T-helper 9 cell (primary cell): ENCODE results near the gene TMEM117.
"Not testable (repeated sequence)": the region's sequence is repeated elsewhere in the genome, so short reads cannot be mapped to it uniquely, and the experiment has no call there.

Experiments
- DNase-seq: peaks from one replicate; pipeline ENCODE4 v3.0.0-alpha.2; 2020

TMEM117 gene

GRCh38 chr12:44331269-44331668 lies 495.4 kb downstream of the TMEM117 start:
- DNase-seq: no peak

- no peak for DNase-seq
Observed at GRCh38 chr12:44334347-44334746, 498.5 kb downstream of the TMEM117 start.

- no peak for DNase-seq
Observed at GRCh38 chr12:44335030-44335429, 499.1 kb downstream of the TMEM117 start.

GRCh38 chr12:44336577-44336976 lies 500.7 kb downstream of the TMEM117 start:
- DNase-seq: no peak

- no peak for DNase-seq
Observed at GRCh38 chr12:44342371-44342770, 506.5 kb downstream of the TMEM117 start.

- DNase-seq: no peak
Observed at GRCh38 chr12:44347145-44347544, 511.3 kb downstream of the TMEM117 start.

GRCh38 chr12:44357494-44357893 lies 521.6 kb downstream of the TMEM117 start:
- no peak for DNase-seq

GRCh38 chr12:44358636-44359035 lies 522.8 kb downstream of the TMEM117 start:
- DNase-seq: no peak

GRCh38 chr12:44362947-44363346 lies 527.1 kb downstream of the TMEM117 start:
- DNase-seq: no peak

- no peak for DNase-seq
Observed at GRCh38 chr12:44367136-44367535, 531.3 kb downstream of the TMEM117 start.

GRCh38 chr12:44367916-44368315 lies 532.0 kb downstream of the TMEM117 start:
- no peak for DNase-seq

- DNase-seq: no peak
Observed at GRCh38 chr12:44369998-44370397, 534.1 kb downstream of the TMEM117 start.

GRCh38 chr12:44370982-44371381 lies 535.1 kb downstream of the TMEM117 start:
- DNase-seq: no peak

GRCh38 chr12:44372259-44372658 lies 536.4 kb downstream of the TMEM117 start:
- DNase-seq: no peak

GRCh38 chr12:44375694-44376093 lies 539.8 kb downstream of the TMEM117 start:
- no peak for DNase-seq

GRCh38 chr12:44377443-44378187 lies 541.7 kb downstream of the TMEM117 start:
- DNase-seq: no peak

GRCh38 chr12:44379113-44379512 lies 543.2 kb downstream of the TMEM117 start:
- DNase-seq: not testable (repeated sequence)

GRCh38 chr12:44379831-44380230 lies 544.0 kb downstream of the TMEM117 start:
- no peak for DNase-seq

- DNase-seq: no peak
Observed at GRCh38 chr12:44380861-44381260, 545.0 kb downstream of the TMEM117 start.

- DNase-seq: no peak
Observed at GRCh38 chr12:44381341-44381740, 545.5 kb downstream of the TMEM117 start.

GRCh38 chr12:44384136-44384535 lies 548.3 kb downstream of the TMEM117 start:
- DNase-seq: no peak

GRCh38 chr12:44385964-44386363 lies 550.1 kb downstream of the TMEM117 start:
- DNase-seq: no peak

- no peak for DNase-seq
Observed at GRCh38 chr12:44387581-44387980, 551.7 kb downstream of the TMEM117 start.

GRCh38 chr12:44389038-44389437 lies 553.2 kb downstream of the TMEM117 start:
- DNase-seq: no peak

GRCh38 chr12:44389896-44390295 lies 554.0 kb downstream of the TMEM117 start:
- no peak for DNase-seq
